Stromal cell of bone marrow (primary cell): Measurements from ENCODE around the gene KCNF1.

Experiments
- DNase-seq: peaks from one replicate; pipeline ENCODE4 v3.0.0-alpha.2; 2012; ENCODE audit warnings: low read depth

Gene KCNF1

DNA sequence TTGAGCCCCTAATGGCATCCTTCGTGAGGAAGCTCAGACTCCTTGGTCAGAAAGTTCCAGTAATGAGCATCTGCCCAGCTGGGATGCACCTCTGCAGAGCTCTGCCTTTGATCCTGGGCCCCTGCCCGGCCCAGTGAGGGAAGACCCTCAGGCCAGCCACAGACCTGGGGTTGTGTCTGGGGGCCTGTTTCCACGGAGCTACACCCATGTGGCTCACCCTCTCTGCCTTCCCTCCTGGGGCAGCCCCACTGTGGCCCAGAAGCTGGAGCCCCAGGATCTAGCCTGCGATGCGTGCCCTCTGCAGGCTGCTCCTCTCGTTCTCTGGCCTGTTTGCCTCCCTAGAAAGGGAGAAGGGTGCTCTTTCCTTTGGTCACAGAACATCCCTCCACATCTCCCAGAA is 9.8 kb downstream of the KCNF1 start:
- no peak for DNase-seq

DNA sequence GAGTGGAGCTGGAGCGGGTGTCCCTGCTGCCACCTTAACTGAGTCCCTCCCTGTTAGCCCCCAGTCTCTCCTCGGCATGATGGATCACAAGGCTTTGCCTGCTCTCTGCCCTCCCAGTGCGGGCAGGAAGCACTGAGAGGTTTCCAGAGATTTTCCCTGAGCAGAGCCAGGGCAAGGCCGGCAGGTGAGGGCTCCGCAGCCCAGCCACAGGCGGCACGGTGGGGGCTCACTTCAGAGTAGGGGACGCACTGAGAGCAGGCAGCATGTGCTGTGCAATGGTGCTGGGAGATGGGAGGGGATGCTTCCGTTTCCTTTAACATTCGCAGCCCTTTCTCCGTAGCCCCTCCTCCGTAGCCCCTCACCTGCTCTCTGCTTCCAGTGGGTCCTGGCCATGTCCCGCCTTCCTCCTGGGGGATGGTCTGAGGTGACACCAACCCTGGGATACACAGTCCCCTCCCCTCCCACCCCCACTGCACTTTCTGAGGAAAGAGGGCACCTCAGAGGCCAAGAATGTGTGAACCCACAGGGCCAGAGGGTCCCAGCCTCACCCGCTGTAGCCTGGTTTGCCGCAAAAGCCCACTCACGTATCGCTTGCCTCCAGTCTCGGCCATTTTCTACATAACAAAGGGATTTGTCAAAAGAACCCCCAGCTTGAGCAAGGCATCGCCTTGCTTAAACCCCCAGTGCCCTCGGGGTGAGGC is 10.7 kb downstream of the KCNF1 start:
- DNase-seq, result no peak

- no peak for DNase-seq
These were observed 11.3 kb downstream of the KCNF1 start for GRCh38 chr2:10923008-10923375.

DNA sequence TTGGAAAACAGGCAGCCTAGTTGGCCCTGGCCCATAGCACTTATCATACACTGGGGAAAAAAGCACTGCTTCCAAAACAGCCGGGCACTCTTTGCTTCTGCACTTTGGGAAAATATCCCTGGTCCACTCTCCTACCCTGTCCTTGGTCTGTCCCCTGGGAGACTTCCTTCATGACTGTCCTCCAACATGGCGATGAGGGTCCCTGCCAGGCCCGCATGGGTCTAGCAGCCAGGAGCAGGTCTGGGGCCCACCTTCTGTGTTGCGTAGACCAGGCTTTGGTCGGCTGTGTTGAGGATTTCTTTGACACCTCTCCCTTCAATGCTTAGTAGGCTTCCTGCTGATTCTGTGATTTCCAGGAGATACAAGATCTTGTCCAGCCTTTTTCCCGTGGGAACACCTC is 12.2 kb downstream of the KCNF1 start:
- no peak for DNase-seq

DNA sequence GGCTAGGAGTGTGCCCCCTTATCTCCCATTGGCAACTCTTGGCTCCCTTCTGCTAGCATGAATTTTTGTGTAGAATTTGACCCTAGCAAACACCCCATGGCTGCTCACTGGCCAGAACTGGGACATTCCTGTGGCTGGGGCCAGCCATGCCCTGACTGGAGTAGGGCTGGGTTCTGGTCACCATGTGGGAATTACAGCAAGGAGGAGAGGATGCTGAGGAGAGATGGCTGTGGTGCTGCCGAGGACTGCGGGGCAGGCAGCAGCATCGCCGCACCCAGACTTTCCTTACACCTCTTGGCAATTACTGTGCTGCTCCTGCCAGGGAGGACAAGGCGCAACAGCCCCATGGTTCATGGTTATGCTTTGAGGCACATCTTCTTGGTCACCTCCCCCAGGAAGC is 12.7 kb downstream of the KCNF1 start:
- DNase-seq, result no peak

DNA sequence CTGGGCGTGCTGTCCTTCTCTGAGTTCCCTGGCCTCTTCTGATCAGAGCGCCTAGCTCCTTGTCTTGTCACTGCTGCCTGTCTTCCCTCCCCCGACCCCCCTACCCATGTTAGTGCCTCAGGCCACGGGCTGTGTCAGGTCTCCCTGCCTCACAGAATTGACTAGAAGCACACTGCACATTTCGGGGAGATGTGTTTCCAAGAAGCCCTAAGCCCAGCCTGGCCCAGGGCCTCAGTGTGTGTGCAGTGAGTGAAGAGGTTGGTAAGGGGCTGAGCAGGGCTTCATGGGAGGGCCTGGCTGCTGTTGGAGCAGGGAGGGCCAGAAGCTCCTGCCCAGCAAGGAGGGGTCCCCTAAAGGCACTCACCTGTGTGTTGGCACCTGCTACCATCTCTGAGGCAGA is 13.1 kb downstream of the KCNF1 start:
- DNase-seq, result no peak

DNA sequence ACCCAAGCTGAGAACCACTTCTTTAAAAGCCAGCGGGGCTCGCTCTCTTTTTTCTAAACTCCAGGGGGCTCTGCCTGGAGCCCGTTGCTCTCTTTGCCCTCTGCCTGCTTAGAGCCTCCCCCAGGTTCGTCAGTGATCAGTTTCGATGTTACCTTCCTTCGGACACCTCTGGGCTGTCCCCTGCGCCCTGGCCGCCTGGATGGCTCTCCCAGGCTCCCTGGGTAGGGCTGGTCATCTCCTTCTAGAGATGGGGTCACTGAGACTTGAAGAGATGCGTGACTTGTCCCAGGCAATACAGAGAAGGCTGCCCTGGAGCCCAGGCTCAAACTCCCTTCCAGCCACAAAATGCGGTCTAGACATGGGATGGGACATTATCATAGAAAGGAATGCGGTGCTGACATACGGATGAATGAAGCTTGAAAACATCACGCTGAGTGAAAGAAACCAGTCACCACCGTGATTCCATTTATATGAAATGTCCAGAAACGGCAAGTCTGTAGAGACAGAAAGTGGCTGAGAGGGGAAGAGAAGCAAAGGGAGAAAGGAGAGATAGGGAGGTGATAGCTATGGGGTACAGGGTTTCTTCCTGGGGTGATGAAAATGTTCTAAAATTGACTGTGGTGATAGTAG is 14.6 kb downstream of the KCNF1 start:
- no peak for DNase-seq

- DNase-seq, result no peak
These were observed 19.2 kb downstream of the KCNF1 start for GRCh38 chr2:10930721-10931516.

DNA sequence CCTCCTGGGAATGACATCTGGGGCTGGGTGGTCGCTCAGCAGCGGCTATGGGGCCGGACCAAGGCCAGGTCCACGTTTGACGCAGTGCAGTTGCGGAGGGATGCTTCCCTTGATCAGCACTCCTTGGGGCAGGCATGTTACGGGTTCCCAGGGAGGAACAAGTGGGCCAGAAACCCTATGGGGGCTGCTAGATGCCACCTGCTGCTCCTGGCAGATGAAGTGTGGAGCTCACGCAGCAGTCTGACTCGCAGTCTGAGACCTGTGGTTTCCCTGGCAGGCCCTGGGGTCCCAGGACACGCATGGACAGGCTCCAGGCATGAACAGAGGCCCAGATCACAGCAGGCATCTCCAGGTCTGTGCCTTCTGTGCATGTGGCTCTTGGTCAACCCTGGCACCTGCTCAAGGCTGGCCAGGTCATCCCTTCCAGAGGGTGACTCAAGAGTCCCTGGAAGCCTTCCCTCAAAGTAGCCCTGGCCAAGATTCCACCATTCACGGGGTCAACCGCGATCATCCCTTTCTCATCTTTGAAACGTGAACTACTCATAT is 20.0 kb downstream of the KCNF1 start:
- peak; percentile 79 for DNase-seq

GRCh38 chr2:10932345-10933151 is 20.8 kb downstream of the KCNF1 start:
- DNase-seq, result no peak

GRCh38 chr2:10933700-10934225 is 22.0 kb downstream of the KCNF1 start:
- DNase-seq, result no peak

DNA sequence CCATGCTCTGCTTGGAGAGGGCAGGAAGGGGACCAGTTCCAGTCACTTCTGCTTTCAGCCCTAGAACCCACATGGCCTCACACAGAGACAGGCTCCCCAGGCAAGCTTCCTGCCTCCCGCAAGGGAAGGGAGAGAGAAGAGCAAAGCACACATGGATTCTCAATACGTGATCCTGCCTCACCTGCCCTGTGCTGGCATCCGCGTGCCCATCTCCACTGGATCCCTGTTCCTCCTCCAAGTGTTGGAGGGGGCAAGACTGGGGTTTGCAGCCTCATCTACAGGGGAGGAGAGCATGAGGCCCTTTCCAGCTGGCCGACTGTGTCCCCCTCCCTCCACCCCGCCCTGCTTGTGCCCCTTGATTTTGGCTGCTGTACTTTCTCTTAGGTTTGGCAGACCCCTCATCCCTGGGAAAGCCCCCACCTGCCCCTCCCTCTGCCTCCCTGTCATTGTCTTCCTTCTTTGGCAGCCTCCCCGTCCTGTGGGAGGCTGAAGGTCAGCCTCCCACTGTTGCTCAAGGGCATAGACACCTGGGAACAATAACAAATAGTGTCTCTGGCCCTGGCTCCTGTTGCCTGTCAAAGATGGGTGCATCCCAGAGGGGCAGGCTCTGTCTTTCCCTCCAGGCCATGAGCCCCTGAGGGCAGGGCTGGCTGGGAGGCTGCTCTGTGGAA is 22.7 kb downstream of the KCNF1 start:
- no peak for DNase-seq

- no peak for DNase-seq
These were observed 23.2 kb downstream of the KCNF1 start for GRCh38 chr2:10934979-10935350.

GRCh38 chr2:10935366-10935918 is 23.7 kb downstream of the KCNF1 start:
- no peak for DNase-seq

DNA sequence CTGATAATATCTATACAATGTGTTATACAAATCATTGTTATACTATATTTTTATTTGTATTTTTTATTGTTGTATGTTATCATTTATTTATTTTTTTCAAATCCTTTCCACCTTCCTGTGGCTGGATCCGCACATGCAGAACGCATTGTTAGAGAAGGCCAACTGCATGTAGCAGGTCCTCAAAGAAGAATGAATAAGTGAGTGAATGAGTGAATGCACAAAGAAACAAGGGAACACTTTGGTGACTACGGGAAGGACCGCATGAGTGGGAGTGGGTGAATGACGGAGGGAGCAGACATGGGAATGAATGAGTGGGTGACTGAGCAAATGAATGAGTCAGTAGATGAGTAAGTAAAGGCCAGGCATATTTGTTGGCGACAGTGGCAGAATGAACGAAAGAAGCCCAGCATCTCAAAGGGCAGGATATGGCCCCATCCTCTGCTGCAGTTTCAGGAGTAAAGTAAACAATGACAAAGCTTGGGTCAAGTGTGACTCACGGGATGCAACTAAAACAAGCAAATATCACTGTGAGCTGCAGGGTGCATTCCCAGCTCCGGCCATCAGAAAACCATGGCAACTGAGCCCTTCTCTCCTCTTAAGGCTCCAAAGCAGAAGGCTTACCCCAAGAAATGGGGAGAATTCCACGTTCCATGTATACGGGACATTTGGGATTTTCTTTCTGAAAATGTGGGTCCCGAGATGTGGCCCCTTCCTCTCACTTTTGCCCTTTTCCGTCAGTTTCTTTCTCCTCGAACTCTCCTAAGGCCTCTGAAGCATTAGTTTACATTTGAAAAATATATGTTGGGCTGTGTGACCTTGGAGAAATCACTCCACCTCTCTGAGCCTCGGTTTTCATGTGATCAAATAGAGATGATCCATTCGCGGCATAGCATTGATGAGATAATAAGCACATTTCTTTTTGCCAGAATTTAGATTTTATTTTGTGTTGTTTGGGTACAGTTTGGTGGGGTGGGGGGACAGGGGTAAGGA is 24.5 kb downstream of the KCNF1 start:
- DNase-seq, result peak; percentile 98

GRCh38 chr2:10939058-10939457 is 27.3 kb downstream of the KCNF1 start:
- DNase-seq, result no peak

DNA sequence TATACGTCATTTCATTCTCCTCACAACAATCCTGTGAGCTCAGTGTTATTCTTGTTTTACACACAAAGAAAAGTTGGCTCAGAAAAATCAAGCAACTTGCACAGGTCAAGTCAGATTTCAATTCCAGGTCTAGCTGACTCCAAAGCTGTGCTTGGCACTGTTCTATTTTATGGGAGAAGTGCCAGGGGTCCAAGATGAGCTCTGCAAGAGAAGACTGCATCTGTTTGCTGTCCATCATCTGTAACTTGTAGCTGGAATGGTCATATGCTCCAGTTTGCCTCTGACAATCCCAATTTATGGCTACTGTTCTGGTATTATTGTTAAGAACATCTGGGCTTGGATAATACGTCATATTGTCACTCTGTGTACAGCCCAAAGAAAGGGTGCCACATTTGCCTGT is 28.9 kb downstream of the KCNF1 start:
- no peak for DNase-seq

GRCh38 chr2:10941383-10941782 is 29.6 kb downstream of the KCNF1 start:
- DNase-seq, result no peak

- DNase-seq, result no peak
These were observed 33.1 kb downstream of the KCNF1 start for GRCh38 chr2:10944799-10945198.

GRCh38 chr2:10946394-10946793 is 34.7 kb downstream of the KCNF1 start:
- DNase-seq, result no peak
